ENCODE measurements around the gene MAL.

The MAL gene

GRCh38 chr2:95025406-95026319, at the start of gene MAL:
MAL (plus strand) TSS chr2:95025708; CDS start chr2:95025793, 85 bp downstream.
- no peak within 1 kb of the TSS for H3K4me2 ChIP-seq (ENCODE audit: low read length)

GRCh38 chr2:94977826-94978225, 47.7 kb upstream of the MAL start:
- H3K9me3 ChIP-seq (ENCODE audit: low read length): no peaks in the 10 kb centered on the region
- no peaks in the 10 kb centered on the region for H3K4me1 ChIP-seq (ENCODE audit: insufficient read depth, low read length, severe bottlenecking)
- H3K36me3 ChIP-seq (ENCODE audit: insufficient read depth, low read length): no peaks in the 10 kb centered on the region
- H3K4me2 ChIP-seq (ENCODE audit: low read length): no peak overlapping the region
- H3K27me3 ChIP-seq (ENCODE audit: insufficient read depth, low read length): no peaks in the 10 kb centered on the region
- H3K79me2 ChIP-seq (ENCODE audit: insufficient read depth, low read length): no peaks in the 10 kb centered on the region
- no peaks in the 10 kb centered on the region for H3F3A ChIP-seq (ENCODE audit: insufficient read depth, low read length)
- H3K4me3 ChIP-seq (ENCODE audit: low read depth, low read length, poor library complexity, severe bottlenecking): no peak overlapping the region
- TF ChIP-seq EZH2 (IDR thresholded peaks at IDR 0.05; ENCODE audit: borderline replicate concordance, low read length) (no peak), CTCF (IDR thresholded peaks at IDR 0.05; ENCODE audit: low read length) (no peak)
- no peak overlapping the region for H2AFZ ChIP-seq (ENCODE audit: low read length)
- H3K27ac ChIP-seq (ENCODE audit: low read depth, low read length, poor library complexity, severe bottlenecking): no peak overlapping the region
- H4K20me1 ChIP-seq (ENCODE audit: insufficient read depth, low read length): no peaks in the 10 kb centered on the region
- H3K9me2 ChIP-seq (ENCODE audit: low read depth, low read length): no peaks in the 10 kb centered on the region
- no peak overlapping the region for H3K9ac ChIP-seq (ENCODE audit: low read length)

More at GRCh38 chr2:95025406-95026319, at the start of gene MAL:
- H3K27me3 ChIP-seq (ENCODE audit: insufficient read depth, low read length): no peaks in the 10 kb centered on the region
- no peaks in the 10 kb centered on the region for H3F3A ChIP-seq (ENCODE audit: insufficient read depth, low read length)
- H3K4me3 ChIP-seq (ENCODE audit: low read depth, low read length, poor library complexity, severe bottlenecking): no peak within 1 kb of the TSS
- no peaks in the 10 kb centered on the region for H3K36me3 ChIP-seq (ENCODE audit: insufficient read depth, low read length)
- H3K9ac ChIP-seq (ENCODE audit: low read length): no peak within 1 kb of the TSS
- TF ChIP-seq CTCF (IDR thresholded peaks at IDR 0.05; ENCODE audit: low read length) (no peak), EZH2 (IDR thresholded peaks at IDR 0.05; ENCODE audit: borderline replicate concordance, low read length) (no peak)
- no peak within 1 kb of the TSS for H2AFZ ChIP-seq (ENCODE audit: low read length)
- no peaks in the 10 kb centered on the region for H4K20me1 ChIP-seq (ENCODE audit: insufficient read depth, low read length)
- no peaks in the 10 kb centered on the region for H3K9me2 ChIP-seq (ENCODE audit: low read depth, low read length)
- no peaks in the 10 kb centered on the region for H3K79me2 ChIP-seq (ENCODE audit: insufficient read depth, low read length)
- no peak within 1 kb of the TSS for H3K27ac ChIP-seq (ENCODE audit: low read depth, low read length, poor library complexity, severe bottlenecking)
- H3K9me3 ChIP-seq (ENCODE audit: low read length): no peaks in the 10 kb centered on the region
- no peaks in the 10 kb centered on the region for H3K4me1 ChIP-seq (ENCODE audit: insufficient read depth, low read length, severe bottlenecking)

GRCh38 chr2:94978917-94979316, 46.6 kb upstream of the MAL start:
- H3K4me3 ChIP-seq (ENCODE audit: low read depth, low read length, poor library complexity, severe bottlenecking): no peak overlapping the region
- no peak overlapping the region for H3K27ac ChIP-seq (ENCODE audit: low read depth, low read length, poor library complexity, severe bottlenecking)
- no peaks in the 10 kb centered on the region for H3K9me2 ChIP-seq (ENCODE audit: low read depth, low read length)
- TF ChIP-seq CTCF (IDR thresholded peaks at IDR 0.05; ENCODE audit: low read length): no peak
- TF ChIP-seq EZH2 (IDR thresholded peaks at IDR 0.05; ENCODE audit: borderline replicate concordance, low read length): no peak
- no peaks in the 10 kb centered on the region for H3K4me1 ChIP-seq (ENCODE audit: insufficient read depth, low read length, severe bottlenecking)
- no peaks in the 10 kb centered on the region for H3K36me3 ChIP-seq (ENCODE audit: insufficient read depth, low read length)
- H4K20me1 ChIP-seq (ENCODE audit: insufficient read depth, low read length): no peaks in the 10 kb centered on the region
- H3K4me2 ChIP-seq (ENCODE audit: low read length): no peak overlapping the region
- no peak overlapping the region for H3K9ac ChIP-seq (ENCODE audit: low read length)
- H3K79me2 ChIP-seq (ENCODE audit: insufficient read depth, low read length): no peaks in the 10 kb centered on the region
- no peaks in the 10 kb centered on the region for H3K9me3 ChIP-seq (ENCODE audit: low read length)
- H3F3A ChIP-seq (ENCODE audit: insufficient read depth, low read length): no peaks in the 10 kb centered on the region
- no peak overlapping the region for H2AFZ ChIP-seq (ENCODE audit: low read length)
- H3K27me3 ChIP-seq (ENCODE audit: insufficient read depth, low read length): no peaks in the 10 kb centered on the region

All from OCI-LY1 (cell line).